Uterus (tissue), 2 donors: ENCODE measurements around the gene COL19A1.

Source experiments
- POLR2A ChIP-seq, 2 donors: fragments of 450-650 bp; IDR thresholded peaks; one replicate each; pipeline ENCODE4 v1.6.1; 2016; ENCODE audit warnings: antibody characterized with exemption in 2 of 2, mild to moderate bottlenecking in 1 of 2, moderate library complexity in 1 of 2
- TF ChIP-seq, protein P1 (sequence below), 4 experiments: fragments of 200-600 bp in 2 of 4; fragments of 450-650 bp in 2 of 4; sonication (generic) in 2 of 4; IDR thresholded peaks; one replicate each; pipeline ENCODE4 v1.5.1; 2016 to 2019; ENCODE audit warnings: antibody characterized with exemption in 4 of 4, mild to moderate bottlenecking in 2 of 4, moderate library complexity in 1 of 4

GRCh38 chr6:70221715-70222438 lies 355.5 kb downstream of the COL19A1 start:
- no peak for TF ChIP-seq POLR2A (IDR thresholded peaks at IDR 0.05)
- TF ChIP-seq, protein P1, sequence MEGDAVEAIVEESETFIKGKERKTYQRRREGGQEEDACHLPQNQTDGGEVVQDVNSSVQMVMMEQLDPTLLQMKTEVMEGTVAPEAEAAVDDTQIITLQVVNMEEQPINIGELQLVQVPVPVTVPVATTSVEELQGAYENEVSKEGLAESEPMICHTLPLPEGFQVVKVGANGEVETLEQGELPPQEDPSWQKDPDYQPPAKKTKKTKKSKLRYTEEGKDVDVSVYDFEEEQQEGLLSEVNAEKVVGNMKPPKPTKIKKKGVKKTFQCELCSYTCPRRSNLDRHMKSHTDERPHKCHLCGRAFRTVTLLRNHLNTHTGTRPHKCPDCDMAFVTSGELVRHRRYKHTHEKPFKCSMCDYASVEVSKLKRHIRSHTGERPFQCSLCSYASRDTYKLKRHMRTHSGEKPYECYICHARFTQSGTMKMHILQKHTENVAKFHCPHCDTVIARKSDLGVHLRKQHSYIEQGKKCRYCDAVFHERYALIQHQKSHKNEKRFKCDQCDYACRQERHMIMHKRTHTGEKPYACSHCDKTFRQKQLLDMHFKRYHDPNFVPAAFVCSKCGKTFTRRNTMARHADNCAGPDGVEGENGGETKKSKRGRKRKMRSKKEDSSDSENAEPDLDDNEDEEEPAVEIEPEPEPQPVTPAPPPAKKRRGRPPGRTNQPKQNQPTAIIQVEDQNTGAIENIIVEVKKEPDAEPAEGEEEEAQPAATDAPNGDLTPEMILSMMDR (IDR thresholded peaks at IDR 0.05): no peak
